IMR-90 (cell line): ENCODE data around the gene LRPAP1. TPM values are rescaled to one million over a fixed set of nuclear protein-coding genes. Genes with fewer than 3 reads are reported as not detected.

Experiments used
- ATAC-seq: fragments of 200-7000 bp; cut with Tn5 transposase; 2 replicates; pipeline ENCODE4 v1.9.1; 2020; ENCODE audit warnings: low read depth, mild to moderate bottlenecking, moderate library complexity
- BruUV-seq: library from RNA; stranded (reverse); fragments of 400-500 nt; replicated peaks from 2 replicates; lab custom pipeline; 2021; lab: Mats Ljungman, UMichigan
- CTCF ChIA-PET: fragments of 300-600 bp; formaldehyde crosslinking; extraction: SDS; loops from one replicate; lab custom pipeline; 2021; ENCODE audit warnings: antibody characterized with exemption; lab: Yijun Ruan, JAX
- POLR2A ChIA-PET: fragments of 300-600 bp; sonication (Branson Sonifier 250); formaldehyde crosslinking; loops from one replicate; lab custom pipeline; 2022; ENCODE audit warnings: antibody characterized with exemption; ENCODE audit not compliant: unreplicated experiment; lab: Charles Lee
- DNase-seq: peaks from one replicate; pipeline ENCODE4 v3.0.0; 2013
- H2AFZ ChIP-seq: replicated peaks from 2 replicates; pipeline ENCODE3; 2013; ENCODE audit warnings: low read length, mild to moderate bottlenecking; ENCODE audit not compliant: poor library complexity
- H2AK5ac ChIP-seq: 2 replicates; pipeline ENCODE4 v1.6.1; 2013; ENCODE audit warnings: low read depth, low read length, inconsistent platforms
- H2AK9ac ChIP-seq: replicated peaks from 2 replicates; pipeline ENCODE3; 2013; ENCODE audit warnings: mild to moderate bottlenecking, low read depth, low read length, moderate library complexity; ENCODE audit not compliant: poor library complexity
- H2BK120ac ChIP-seq: 2 replicates; pipeline ENCODE4 v1.6.1; 2013; ENCODE audit warnings: low read depth, low read length, inconsistent platforms
- H2BK15ac ChIP-seq: 3 replicates; pipeline ENCODE4 v1.6.1; 2013; ENCODE audit warnings: low read depth, low read length, inconsistent platforms
- H2BK20ac ChIP-seq: 2 replicates; pipeline ENCODE4 v1.6.1; 2013; ENCODE audit warnings: low read depth, mild to moderate bottlenecking, inconsistent platforms, low read length, moderate library complexity
- H2BK5ac ChIP-seq: 2 replicates; pipeline ENCODE4 v1.6.1; 2013; ENCODE audit warnings: mild to moderate bottlenecking, low read depth, low read length, inconsistent platforms; ENCODE audit not compliant: poor library complexity, severe bottlenecking
- H3K14ac ChIP-seq: replicated peaks from 2 replicates; pipeline ENCODE4 v1.6.1; 2013; ENCODE audit warnings: low read depth, low read length, inconsistent platforms
- H3K18ac ChIP-seq: 2 replicates; pipeline ENCODE4 v1.6.1; 2013; ENCODE audit warnings: low read depth, low read length, control low read depth
- H3K23ac ChIP-seq: 2 replicates; pipeline ENCODE4 v1.6.1; 2013; ENCODE audit warnings: low read depth, low read length, inconsistent platforms
- H3K27ac ChIP-seq: 2 replicates; pipeline ENCODE4 v1.5.1; 2013; ENCODE audit warnings: mild to moderate bottlenecking, control low read depth, low read length; ENCODE audit not compliant: insufficient read depth
- H3K27me3 ChIP-seq: 2 replicates; pipeline ENCODE4 v1.6.1; 2013; ENCODE audit warnings: low read length; ENCODE audit not compliant: control insufficient read depth, insufficient read depth
- H3K36me3 ChIP-seq: 2 replicates; pipeline ENCODE4 v1.6.1; 2013; ENCODE audit warnings: low read length, mixed read lengths; ENCODE audit not compliant: control insufficient read depth, insufficient read depth
- H3K4ac ChIP-seq: 2 replicates; pipeline ENCODE4 v1.6.1; 2013; ENCODE audit warnings: low read depth, low read length, inconsistent platforms
- H3K4me1 ChIP-seq: 2 replicates; pipeline ENCODE4 v1.6.1; 2013; ENCODE audit warnings: low read length, mixed read lengths; ENCODE audit not compliant: control insufficient read depth, insufficient read depth
- H3K4me2 ChIP-seq: 2 replicates; pipeline ENCODE4 v1.6.1; 2013; ENCODE audit warnings: low read depth, mild to moderate bottlenecking, control low read depth, low read length, moderate library complexity
- H3K4me3 ChIP-seq: 2 replicates; pipeline ENCODE4 v1.5.1; 2013; ENCODE audit warnings: low read depth, mild to moderate bottlenecking, control low read depth, low read length, moderate library complexity; ENCODE audit not compliant: insufficient read depth
- H3K56ac ChIP-seq: 2 replicates; pipeline ENCODE4 v1.6.1; 2013; ENCODE audit warnings: low read length, inconsistent platforms; ENCODE audit not compliant: insufficient read depth; ENCODE audit errors: extremely low read depth
- H3K79me1 ChIP-seq, 2 experiments: 2 replicates each; pipeline ENCODE4 v1.6.1; 2013; ENCODE audit warnings: low read length in 2 of 2, inconsistent platforms in 1 of 2, low read depth in 1 of 2
- H3K9ac ChIP-seq: 2 replicates; pipeline ENCODE4 v1.6.1; 2013; ENCODE audit warnings: low read depth, low read length, control low read depth
- H3K9me1 ChIP-seq: 2 replicates; pipeline ENCODE4 v1.6.1; 2013; ENCODE audit warnings: low read length, inconsistent platforms; ENCODE audit not compliant: insufficient read depth
- H3K9me3 ChIP-seq: 2 replicates; pipeline ENCODE4 v1.6.1; 2013; ENCODE audit warnings: low read length; ENCODE audit not compliant: control insufficient read depth, insufficient read depth
- H4K20me1 ChIP-seq: 2 replicates; pipeline ENCODE4 v1.6.1; 2013; ENCODE audit warnings: low read length, inconsistent platforms; ENCODE audit not compliant: insufficient read depth
- H4K5ac ChIP-seq: 2 replicates; pipeline ENCODE4 v1.6.1; 2013; ENCODE audit warnings: mild to moderate bottlenecking, low read depth, low read length, control low read depth
- H4K8ac ChIP-seq, 2 experiments: 2 replicates each; pipeline ENCODE4 v1.6.1; 2013; ENCODE audit warnings: low read depth in 2 of 2, low read length in 2 of 2, control low read depth in 1 of 2, inconsistent platforms in 1 of 2
- H4K91ac ChIP-seq: 2 replicates; pipeline ENCODE4 v1.6.1; 2013; ENCODE audit warnings: low read depth, low read length, inconsistent platforms; ENCODE audit not compliant: insufficient read depth
- CEBPB ChIP-seq: IDR thresholded peaks from 2 replicates; pipeline ENCODE4 v1.6.1; 2012; ENCODE audit warnings: low read depth, low read length, improper control_type of control experiment
- CHD1 ChIP-seq: IDR thresholded peaks from 2 replicates; pipeline ENCODE4 v1.6.1; 2012; ENCODE audit warnings: low read depth, low read length, improper control_type of control experiment
- FOS ChIP-seq: fragments of 150-350 bp; IDR thresholded peaks from 2 replicates; pipeline ENCODE4 v1.6.1; 2016; ENCODE audit warnings: low read depth, low read length
- MAFK ChIP-seq: IDR thresholded peaks from 2 replicates; pipeline ENCODE4 v1.6.1; 2012; ENCODE audit warnings: low read depth, low read length, improper control_type of control experiment
- NFE2L2 ChIP-seq: fragments of 150-350 bp; IDR thresholded peaks from 2 replicates; pipeline ENCODE4 v1.6.1; 2016; ENCODE audit warnings: low read depth, mild to moderate bottlenecking, low read length
- POLR2A ChIP-seq: IDR thresholded peaks from 2 replicates; pipeline ENCODE4 v1.6.1; 2012; ENCODE audit warnings: mild to moderate bottlenecking, low read depth, low read length
- RFX5 ChIP-seq: IDR thresholded peaks from 2 replicates; pipeline ENCODE4 v1.8.0; 2012; ENCODE audit warnings: low read depth, mild to moderate bottlenecking, low read length, moderate library complexity
- SMC3 ChIP-seq: fragments of 150-350 bp; IDR thresholded peaks from 2 replicates; pipeline ENCODE4 v1.6.1; 2016; ENCODE audit warnings: low read depth, mild to moderate bottlenecking, antibody characterized with exemption, low read length, moderate library complexity
- WGBS, 2 experiments: methylation state at CpG; one replicate each; pipeline versions ENCODE4 v1.1.5 to v1.1.7; 2013; ENCODE audit warnings: missing lambda C conversion rate in 2 of 2; ENCODE audit not compliant: insufficient read length in 1 of 2; ENCODE audit errors: extremely low coverage in 2 of 2; 5-methylcytosine and 5-hydroxymethylcytosine counted together
- dilution Hi-C: fragments of 300-500 bp; cut with HindIII; formaldehyde crosslinking; loops from one replicate; pipeline ENCODE4 v1.14.3; 2018; ENCODE audit warnings: low sequenced_read_pairs; ENCODE audit not compliant: unreplicated experiment
- in situ Hi-C: fragments of 300-500 bp; cut with MboI; formaldehyde crosslinking; loops from 3 replicates; pipeline ENCODE4 v1.14.3; 2019; ENCODE audit warnings: low sequenced_read_pairs, inconsistent platforms, mixed read lengths
- intact Hi-C: fragments of 100-400 bp; cut with micrococcal nuclease; formaldehyde crosslinking; loops from 2 replicates; pipeline ENCODE4 v1.10.0; 2022
- polyA plus RNA-seq, 3 experiments: library from polyadenylated mRNA; depleted of rRNA; stranded (reverse); fragments of >200 nt; gene quantifications; 2 replicates each; pipeline ENCODE4 v1.2.3, GENCODE V29; 2012; ENCODE audit warnings: low replicate concordance in 1 of 3
- total RNA-seq: library from RNA; depleted of rRNA; stranded (reverse); fragments of >200 nt; gene quantifications from 2 replicates; pipeline ENCODE4 v1.2.3, GENCODE V29; 2012
- TF ChIP-seq, protein P1 (sequence below): fragments of 150-350 bp; IDR thresholded peaks from 2 replicates; pipeline ENCODE4 v1.6.1; 2017; ENCODE audit warnings: mild to moderate bottlenecking, antibody characterized with exemption, low read length, low read depth

Gene LRPAP1
- total and polyA plus RNA-seq, 2 of the 4 experiments (the other 2 are of a cell fraction) = 135 to 175 TPM

DNA sequence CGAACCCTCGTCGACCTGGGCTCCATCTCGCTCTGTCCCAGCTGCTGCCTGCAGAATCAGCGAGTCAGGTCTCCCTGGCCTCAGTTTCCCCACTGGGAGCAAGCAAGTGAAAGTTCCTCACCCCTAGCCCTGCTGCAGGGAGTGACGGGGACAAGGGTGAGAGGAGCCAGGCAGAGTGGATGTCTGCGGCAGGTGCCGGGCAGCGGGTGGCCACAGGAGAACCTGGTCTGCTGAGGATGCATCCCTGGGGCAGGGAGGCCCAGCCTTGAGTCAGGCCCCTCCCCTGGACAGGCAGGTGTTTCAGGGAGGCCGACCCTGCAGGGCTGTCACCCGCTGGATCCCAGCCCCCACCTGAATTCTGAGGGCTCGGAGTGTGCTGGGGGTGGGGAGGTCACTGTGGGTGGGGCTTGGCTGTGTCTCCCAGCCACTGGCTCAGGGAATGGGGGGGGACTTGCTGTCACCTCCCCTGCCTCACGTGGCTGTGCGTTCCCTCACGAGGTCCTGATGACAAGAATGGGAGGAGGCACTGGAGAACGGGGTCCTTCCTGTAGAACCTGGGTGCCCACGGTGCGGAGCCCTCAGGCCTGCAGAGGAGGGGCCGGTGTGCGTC is 33.2 kb downstream of the LRPAP1 start:
- Histone ChIP-seq H3K4me3 (no peak overlapping the region), H4K20me1 (peaks cover 33% of the 10 kb centered on the region), H3K56ac (no peak overlapping the region), H3K4ac (no peak overlapping the region), H3K9me1 (no peaks in the 10 kb centered on the region), H3K18ac (no peak overlapping the region), H2AK5ac (no peak overlapping the region), H3K23ac (no peak overlapping the region), H2BK120ac (no peak overlapping the region), H3K4me2 (no peak overlapping the region), H2BK5ac (no peak overlapping the region), H3K9ac (no peak overlapping the region), H2BK15ac (no peak overlapping the region), H3K27ac (no peak overlapping the region), H3K36me3 (peaks cover 3% of the 10 kb centered on the region), H3K27me3 (no peaks in the 10 kb centered on the region; the same call in 1 of the 2 replicates), H2BK20ac (no peak overlapping the region), H2AK9ac (no peak overlapping the region), H4K5ac (no peak overlapping the region), H3K4me1 (no peaks in the 10 kb centered on the region), H3K79me1 (peaks cover 3 to 8% of the 10 kb centered on the region in 2 experiments; a peak in 2 of 4 replicates), H2AFZ (no peak overlapping the region), H3K9me3 (no peaks in the 10 kb centered on the region), H3K14ac (no peak overlapping the region), H4K8ac (no peak overlapping the region), H4K91ac (no peak overlapping the region)
- TF ChIP-seq RFX5 = no peak
- TF ChIP-seq, protein P1, sequence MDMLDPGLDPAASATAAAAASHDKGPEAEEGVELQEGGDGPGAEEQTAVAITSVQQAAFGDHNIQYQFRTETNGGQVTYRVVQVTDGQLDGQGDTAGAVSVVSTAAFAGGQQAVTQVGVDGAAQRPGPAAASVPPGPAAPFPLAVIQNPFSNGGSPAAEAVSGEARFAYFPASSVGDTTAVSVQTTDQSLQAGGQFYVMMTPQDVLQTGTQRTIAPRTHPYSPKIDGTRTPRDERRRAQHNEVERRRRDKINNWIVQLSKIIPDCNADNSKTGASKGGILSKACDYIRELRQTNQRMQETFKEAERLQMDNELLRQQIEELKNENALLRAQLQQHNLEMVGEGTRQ = no peak
- no peak for TF ChIP-seq CEBPB
- no peak for TF ChIP-seq POLR2A
- TF ChIP-seq FOS = no peak
- no peak for TF ChIP-seq SMC3
- no peak for TF ChIP-seq CHD1
- TF ChIP-seq NFE2L2 = no peak
- TF ChIP-seq MAFK = no peak
- ChIA-PET CTCF (interaction anchor here (0.7 kb wide), 2 partner anchors 81 to 444 kb away, joined by 3 to 4 read pairs; no protein-coding TSS in a partner anchor), POLR2A (no interaction called here)
- intact Hi-C loops = no loop called here
- WGBS, 2 experiments = 80% methylated on average over 2 of the region's 20 CpGs; no CpG with 5 or more reads in 1 of the 2 experiments
- dilution Hi-C loops = no loop called here
- ATAC-seq = no peak
- BruUV-seq = no TSS peak
- DNase-seq = no peak
- in situ Hi-C loops = no loop called here
